Gastrocnemius medialis (tissue), 4 donors: ENCODE data around the gene SLC25A3.

Source experiments
- POLR2A ChIP-seq, 2 donors: fragments of 450-650 bp; IDR thresholded peaks; one replicate each; pipeline ENCODE4 v1.6.1; 2017; ENCODE audit warnings: antibody characterized with exemption in 2 of 2, mild to moderate bottlenecking in 2 of 2, moderate library complexity in 2 of 2
- TF ChIP-seq, protein P1 (sequence below), 5 experiments: fragments of 450-650 bp in 3 of 5; fragments of 200-600 bp in 2 of 5; sonication (generic) in 2 of 5; IDR thresholded peaks in 4 of 5; conservative IDR thresholded peaks in 1 of 5; 1 replicate in 4 of 5; 2 replicates in 1 of 5; pipeline ENCODE4 v1.5.1; 2016 to 2019; ENCODE audit warnings: antibody characterized with exemption in 5 of 5, mild to moderate bottlenecking in 3 of 5, moderate library complexity in 3 of 5

DNA sequence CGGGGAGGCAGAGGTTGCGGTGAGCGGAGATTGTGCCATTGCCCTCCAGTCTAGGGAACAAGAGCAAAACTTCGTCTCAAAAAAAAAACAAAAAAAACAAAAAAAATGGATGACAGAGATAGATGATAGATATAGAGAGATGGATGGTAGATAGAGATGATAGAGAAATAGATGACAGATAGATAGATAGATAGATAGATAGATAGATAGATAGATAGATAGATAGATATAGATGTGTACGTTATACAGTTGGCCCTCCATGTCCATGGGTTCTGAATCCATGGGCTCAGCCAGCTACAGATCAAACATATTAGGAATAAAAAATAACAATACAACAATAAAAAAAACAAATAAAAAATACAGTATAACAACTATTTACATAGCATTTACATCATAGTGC lies 12.8 kb upstream of the SLC25A3 start:
- TF ChIP-seq, protein P1, sequence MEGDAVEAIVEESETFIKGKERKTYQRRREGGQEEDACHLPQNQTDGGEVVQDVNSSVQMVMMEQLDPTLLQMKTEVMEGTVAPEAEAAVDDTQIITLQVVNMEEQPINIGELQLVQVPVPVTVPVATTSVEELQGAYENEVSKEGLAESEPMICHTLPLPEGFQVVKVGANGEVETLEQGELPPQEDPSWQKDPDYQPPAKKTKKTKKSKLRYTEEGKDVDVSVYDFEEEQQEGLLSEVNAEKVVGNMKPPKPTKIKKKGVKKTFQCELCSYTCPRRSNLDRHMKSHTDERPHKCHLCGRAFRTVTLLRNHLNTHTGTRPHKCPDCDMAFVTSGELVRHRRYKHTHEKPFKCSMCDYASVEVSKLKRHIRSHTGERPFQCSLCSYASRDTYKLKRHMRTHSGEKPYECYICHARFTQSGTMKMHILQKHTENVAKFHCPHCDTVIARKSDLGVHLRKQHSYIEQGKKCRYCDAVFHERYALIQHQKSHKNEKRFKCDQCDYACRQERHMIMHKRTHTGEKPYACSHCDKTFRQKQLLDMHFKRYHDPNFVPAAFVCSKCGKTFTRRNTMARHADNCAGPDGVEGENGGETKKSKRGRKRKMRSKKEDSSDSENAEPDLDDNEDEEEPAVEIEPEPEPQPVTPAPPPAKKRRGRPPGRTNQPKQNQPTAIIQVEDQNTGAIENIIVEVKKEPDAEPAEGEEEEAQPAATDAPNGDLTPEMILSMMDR (IDR thresholded peaks at IDR 0.05 in 4 of 5, conservative IDR thresholded peaks at IDR 0.05 in 1 of 5), result no peak
- no peak for TF ChIP-seq POLR2A (IDR thresholded peaks at IDR 0.05)
